ENCODE data around the gene CIRBP. TPM values are rescaled to one million over a fixed set of nuclear protein-coding genes. Genes with fewer than 3 reads are reported as not detected.

The CIRBP gene
- total and polyA plus RNA-seq, 2 of the 13 experiments (the other 11 are each of a cell fraction or from before 2014, with no cell fraction given): 133 to 140 TPM

DNA sequence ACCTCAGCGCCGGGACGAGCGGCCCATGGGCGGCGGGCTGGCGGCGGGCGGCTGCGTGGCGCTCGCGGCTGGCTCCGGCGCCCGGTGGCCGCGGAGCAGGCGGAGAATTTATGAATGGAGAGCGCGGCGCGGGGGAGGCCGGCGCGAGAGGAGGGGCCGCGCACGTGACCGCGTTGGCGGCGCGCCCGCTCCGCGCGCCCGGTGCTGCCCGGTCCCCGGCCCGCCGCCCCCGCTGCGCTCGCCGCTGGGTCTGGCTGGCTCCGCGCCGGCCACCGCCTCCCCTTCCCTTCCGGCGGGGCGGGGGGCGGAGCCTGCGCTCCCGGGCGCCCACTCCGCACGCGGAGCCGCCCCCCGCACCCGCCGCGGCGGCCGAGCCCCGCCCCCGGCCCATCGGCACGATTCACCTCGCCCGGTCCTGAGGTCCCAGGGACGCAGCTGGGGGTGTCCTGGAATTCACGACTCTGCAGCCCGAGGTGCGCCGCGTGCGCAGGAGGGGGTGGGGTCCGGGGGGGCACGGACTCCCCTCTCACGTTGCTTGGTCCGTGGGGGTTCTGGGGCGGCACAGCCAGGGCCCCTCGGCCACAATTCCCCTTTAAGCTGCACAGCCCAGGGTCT lies 31.3 kb upstream of the CIRBP start, which contains the start of gene CBARP (continued):
- no peak for TF ChIP-seq ZNF687 (CRISPR knock-in tag; IDR thresholded peaks at IDR 0.05)
- TF ChIP-seq, protein P1, sequence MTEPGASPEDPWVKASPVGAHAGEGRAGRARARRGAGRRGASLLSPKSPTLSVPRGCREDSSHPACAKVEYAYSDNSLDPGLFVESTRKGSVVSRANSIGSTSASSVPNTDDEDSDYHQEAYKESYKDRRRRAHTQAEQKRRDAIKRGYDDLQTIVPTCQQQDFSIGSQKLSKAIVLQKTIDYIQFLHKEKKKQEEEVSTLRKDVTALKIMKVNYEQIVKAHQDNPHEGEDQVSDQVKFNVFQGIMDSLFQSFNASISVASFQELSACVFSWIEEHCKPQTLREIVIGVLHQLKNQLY (CRISPR knock-in tag; IDR thresholded peaks at IDR 0.05): no peak
- TF ChIP-seq, protein P2, sequence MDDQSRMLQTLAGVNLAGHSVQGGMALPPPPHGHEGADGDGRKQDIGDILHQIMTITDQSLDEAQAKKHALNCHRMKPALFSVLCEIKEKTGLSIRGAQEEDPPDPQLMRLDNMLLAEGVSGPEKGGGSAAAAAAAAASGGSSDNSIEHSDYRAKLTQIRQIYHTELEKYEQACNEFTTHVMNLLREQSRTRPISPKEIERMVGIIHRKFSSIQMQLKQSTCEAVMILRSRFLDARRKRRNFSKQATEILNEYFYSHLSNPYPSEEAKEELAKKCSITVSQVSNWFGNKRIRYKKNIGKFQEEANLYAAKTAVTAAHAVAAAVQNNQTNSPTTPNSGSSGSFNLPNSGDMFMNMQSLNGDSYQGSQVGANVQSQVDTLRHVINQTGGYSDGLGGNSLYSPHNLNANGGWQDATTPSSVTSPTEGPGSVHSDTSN (CRISPR knock-in tag; IDR thresholded peaks at IDR 0.05; ENCODE audit: borderline replicate concordance): no peak
- TF ChIP-seq, protein P3, sequence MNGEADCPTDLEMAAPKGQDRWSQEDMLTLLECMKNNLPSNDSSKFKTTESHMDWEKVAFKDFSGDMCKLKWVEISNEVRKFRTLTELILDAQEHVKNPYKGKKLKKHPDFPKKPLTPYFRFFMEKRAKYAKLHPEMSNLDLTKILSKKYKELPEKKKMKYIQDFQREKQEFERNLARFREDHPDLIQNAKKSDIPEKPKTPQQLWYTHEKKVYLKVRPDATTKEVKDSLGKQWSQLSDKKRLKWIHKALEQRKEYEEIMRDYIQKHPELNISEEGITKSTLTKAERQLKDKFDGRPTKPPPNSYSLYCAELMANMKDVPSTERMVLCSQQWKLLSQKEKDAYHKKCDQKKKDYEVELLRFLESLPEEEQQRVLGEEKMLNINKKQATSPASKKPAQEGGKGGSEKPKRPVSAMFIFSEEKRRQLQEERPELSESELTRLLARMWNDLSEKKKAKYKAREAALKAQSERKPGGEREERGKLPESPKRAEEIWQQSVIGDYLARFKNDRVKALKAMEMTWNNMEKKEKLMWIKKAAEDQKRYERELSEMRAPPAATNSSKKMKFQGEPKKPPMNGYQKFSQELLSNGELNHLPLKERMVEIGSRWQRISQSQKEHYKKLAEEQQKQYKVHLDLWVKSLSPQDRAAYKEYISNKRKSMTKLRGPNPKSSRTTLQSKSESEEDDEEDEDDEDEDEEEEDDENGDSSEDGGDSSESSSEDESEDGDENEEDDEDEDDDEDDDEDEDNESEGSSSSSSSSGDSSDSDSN (CRISPR knock-in tag; IDR thresholded peaks at IDR 0.05): no peak
- no peak for TF ChIP-seq ZMYM3 (CRISPR knock-in tag; IDR thresholded peaks at IDR 0.05)
- TF ChIP-seq ETV5 (CRISPR knock-in tag; IDR thresholded peaks at IDR 0.05; ENCODE audit: borderline replicate concordance): no peak
- no peak for TF ChIP-seq ZNF879 (CRISPR knock-in tag; IDR thresholded peaks at IDR 0.05)
- peak; percentile 3 for TF ChIP-seq TEAD3 (CRISPR knock-in tag; optimal IDR thresholded peaks at IDR 0.05; ENCODE audit: borderline replicate concordance)
- no peak for TF ChIP-seq HINFP (CRISPR knock-in tag; IDR thresholded peaks at IDR 0.05; ENCODE audit: low read depth)
- no peak for TF ChIP-seq ZNF550 (CRISPR knock-in tag; IDR thresholded peaks at IDR 0.05; ENCODE audit: borderline replicate concordance)
- no peak for TF ChIP-seq ZNF674 (CRISPR knock-in tag; IDR thresholded peaks at IDR 0.05; ENCODE audit: low read depth)
- TF ChIP-seq YEATS4 (CRISPR knock-in tag; IDR thresholded peaks at IDR 0.05; ENCODE audit: borderline replicate concordance): no peak
- no peak for TF ChIP-seq SRY (CRISPR knock-in tag; IDR thresholded peaks at IDR 0.05)
- no peak for TF ChIP-seq ESRRA (CRISPR knock-in tag; IDR thresholded peaks at IDR 0.05; ENCODE audit: low read depth)
- TF ChIP-seq, protein P4, sequence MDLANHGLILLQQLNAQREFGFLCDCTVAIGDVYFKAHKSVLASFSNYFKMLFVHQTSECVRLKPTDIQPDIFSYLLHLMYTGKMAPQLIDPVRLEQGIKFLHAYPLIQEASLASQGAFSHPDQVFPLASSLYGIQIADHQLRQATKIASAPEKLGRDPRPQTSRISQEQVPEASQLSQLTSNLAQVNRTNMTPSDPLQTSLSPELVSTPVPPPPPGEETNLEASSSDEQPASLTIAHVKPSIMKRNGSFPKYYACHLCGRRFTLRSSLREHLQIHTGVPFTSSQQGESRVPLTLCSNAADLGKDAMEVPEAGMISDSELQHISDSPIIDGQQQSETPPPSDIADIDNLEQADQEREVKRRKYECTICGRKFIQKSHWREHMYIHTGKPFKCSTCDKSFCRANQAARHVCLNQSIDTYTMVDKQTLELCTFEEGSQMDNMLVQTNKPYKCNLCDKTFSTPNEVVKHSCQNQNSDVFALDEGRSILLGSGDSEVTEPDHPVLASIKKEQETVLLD (CRISPR knock-in tag; IDR thresholded peaks at IDR 0.05; ENCODE audit: low read depth): peak; percentile 90

All from HepG2 (cell line).